Retinal pigment epithelial cell (primary cell): ENCODE results near the gene ARID5B.

Source experiments
- DNase-seq: peaks from one replicate; pipeline ENCODE4 v3.0.0-alpha.2; 2010; ENCODE audit warnings: low read depth
- H3K4me3 ChIP-seq: 2 replicates; pipeline ENCODE4 v1.5.1; 2011; ENCODE audit warnings: mild to moderate bottlenecking, low read length, control low read depth, moderate library complexity
- TF ChIP-seq, protein P1 (sequence below): conservative IDR thresholded peaks from 2 replicates; pipeline ENCODE4 v1.5.1; 2011; ENCODE audit warnings: low read depth, low read length, control low read depth, inconsistent platforms

Gene ARID5B

DNA sequence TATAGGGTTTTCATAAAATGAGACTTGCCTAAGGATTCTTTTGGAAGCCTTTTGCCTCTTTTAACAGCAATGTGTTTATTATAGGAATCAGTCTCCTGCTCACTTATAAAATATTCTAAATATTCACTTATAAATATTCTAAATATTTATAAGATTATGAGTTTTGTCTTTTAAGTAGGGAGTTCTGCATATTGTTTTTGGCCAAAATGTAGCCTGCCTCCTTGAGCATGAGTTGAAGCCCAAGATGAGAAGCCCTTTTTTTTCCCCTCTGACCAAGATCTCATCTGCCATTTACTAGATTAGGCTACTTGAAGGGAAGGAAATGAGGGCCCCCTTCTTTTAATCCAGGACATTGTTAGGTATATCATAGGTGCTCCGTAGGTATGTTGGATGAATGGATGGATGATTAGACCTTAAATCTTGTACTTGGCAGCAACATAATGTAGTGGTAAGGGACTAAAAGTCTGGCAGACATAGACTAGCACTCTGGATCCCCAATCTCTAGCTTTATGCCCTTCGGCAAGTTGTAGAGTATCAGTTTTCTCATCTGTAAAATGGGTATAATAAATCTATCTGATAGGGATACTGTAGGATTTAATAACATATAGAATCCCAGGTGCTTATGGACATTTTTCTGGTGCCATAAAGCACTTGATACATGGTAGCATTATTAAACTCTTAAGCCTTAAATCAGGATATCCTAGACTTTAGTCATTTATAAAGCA is 59.1 kb downstream of the ARID5B start:
- DNase-seq, result no peak
- no peak overlapping the region for H3K4me3 ChIP-seq

DNA sequence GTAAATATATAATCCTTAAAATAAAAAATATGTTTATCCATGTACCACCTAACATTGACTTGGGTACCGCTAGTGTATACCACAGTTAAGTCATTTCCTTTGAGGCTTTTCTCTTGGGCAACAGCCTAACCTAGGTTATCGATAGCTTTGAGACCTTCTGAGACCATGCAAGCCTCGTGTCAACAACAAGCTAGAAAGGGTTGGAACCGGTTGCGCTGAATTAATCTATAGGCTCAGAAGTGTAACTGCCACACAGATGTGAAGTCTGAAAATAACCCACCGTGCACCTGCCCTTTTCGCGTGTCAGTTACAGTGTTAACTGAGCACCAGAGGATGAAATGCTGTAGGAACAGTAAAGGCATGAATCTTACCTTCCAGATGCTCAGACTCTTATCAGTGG is 59.8 kb downstream of the ARID5B start:
- TF ChIP-seq, protein P1, sequence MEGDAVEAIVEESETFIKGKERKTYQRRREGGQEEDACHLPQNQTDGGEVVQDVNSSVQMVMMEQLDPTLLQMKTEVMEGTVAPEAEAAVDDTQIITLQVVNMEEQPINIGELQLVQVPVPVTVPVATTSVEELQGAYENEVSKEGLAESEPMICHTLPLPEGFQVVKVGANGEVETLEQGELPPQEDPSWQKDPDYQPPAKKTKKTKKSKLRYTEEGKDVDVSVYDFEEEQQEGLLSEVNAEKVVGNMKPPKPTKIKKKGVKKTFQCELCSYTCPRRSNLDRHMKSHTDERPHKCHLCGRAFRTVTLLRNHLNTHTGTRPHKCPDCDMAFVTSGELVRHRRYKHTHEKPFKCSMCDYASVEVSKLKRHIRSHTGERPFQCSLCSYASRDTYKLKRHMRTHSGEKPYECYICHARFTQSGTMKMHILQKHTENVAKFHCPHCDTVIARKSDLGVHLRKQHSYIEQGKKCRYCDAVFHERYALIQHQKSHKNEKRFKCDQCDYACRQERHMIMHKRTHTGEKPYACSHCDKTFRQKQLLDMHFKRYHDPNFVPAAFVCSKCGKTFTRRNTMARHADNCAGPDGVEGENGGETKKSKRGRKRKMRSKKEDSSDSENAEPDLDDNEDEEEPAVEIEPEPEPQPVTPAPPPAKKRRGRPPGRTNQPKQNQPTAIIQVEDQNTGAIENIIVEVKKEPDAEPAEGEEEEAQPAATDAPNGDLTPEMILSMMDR, result no peak
- H3K4me3 ChIP-seq, result no peak overlapping the region
- no peak for DNase-seq

More for the DNA sequence above, 59.1 kb downstream of the ARID5B start:
- TF ChIP-seq, protein P1, result no peak

DNA sequence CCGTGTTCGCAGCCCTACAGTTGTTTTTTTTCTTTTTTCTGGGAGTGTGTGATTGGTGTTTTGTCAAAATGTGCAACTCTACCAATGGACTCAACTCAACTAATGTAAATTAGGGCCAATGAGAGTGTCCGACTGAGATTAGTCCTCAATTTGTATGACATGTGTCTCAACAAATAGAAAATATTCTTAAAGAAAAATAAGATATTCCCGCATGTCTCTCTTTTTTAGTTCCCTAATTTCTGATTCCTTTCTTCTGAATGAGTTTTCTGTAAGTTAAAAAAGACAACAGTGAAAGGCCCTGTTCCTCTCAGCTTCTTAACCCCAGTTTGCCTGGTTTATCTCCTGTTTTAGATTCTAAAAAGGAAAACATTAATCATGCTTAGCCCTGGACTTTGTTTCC is 61.5 kb downstream of the ARID5B start:
- H3K4me3 ChIP-seq, result no peak overlapping the region
- TF ChIP-seq, protein P1, result no peak
- no peak for DNase-seq

DNA sequence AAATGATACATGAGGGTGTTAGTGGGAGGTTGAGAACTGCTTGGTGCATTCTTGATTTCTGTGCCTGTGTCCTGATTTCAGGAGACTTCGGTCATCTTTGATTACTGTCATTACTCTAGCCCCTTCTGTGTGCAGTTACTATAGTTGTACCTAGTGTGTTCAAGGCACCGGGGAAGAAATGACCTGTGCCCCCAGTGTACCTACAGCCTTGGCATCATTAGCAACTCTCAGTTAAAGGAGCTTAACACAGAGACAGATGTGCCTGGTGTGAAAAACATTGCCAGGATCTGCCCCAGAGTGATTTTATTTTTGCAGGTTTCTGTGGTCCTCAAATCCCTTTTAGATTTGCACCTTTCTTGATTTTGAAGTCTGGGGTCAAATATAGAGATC is 62.2 kb downstream of the ARID5B start:
- TF ChIP-seq, protein P1, result no peak
- no peak for DNase-seq
- no peak overlapping the region for H3K4me3 ChIP-seq

DNA sequence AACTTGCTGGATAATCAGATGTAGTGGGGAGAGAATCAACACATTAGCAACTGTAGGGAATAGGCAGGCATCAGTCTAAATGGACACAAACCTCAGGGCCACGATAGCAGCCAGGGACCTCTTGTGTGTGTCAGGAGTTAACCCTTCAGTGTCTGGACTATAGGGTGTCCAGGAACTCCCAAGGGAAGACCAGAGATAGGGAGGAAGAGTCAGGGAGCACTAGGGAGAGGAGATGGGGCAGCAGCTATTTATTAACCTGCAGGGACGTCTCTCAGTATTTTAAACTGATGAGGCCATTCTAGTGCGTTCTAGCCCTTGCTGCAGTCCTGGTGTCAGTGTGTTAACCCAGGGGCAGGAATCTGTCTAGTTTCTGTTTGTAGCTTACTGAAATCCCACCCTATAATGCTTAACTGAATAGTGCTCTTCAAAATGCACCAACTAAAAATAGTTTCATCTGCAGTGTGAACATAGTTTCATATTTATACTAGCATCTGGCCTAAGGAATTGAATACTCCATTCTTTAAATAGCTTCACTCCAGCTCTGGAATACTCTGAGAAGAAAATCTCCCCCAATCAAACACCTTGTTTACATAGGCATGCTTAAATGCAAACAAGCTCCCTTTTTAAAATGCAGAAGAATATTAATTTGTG is 62.7 kb downstream of the ARID5B start:
- DNase-seq, result no peak
- no peak overlapping the region for H3K4me3 ChIP-seq
- TF ChIP-seq, protein P1, result no peak

DNA sequence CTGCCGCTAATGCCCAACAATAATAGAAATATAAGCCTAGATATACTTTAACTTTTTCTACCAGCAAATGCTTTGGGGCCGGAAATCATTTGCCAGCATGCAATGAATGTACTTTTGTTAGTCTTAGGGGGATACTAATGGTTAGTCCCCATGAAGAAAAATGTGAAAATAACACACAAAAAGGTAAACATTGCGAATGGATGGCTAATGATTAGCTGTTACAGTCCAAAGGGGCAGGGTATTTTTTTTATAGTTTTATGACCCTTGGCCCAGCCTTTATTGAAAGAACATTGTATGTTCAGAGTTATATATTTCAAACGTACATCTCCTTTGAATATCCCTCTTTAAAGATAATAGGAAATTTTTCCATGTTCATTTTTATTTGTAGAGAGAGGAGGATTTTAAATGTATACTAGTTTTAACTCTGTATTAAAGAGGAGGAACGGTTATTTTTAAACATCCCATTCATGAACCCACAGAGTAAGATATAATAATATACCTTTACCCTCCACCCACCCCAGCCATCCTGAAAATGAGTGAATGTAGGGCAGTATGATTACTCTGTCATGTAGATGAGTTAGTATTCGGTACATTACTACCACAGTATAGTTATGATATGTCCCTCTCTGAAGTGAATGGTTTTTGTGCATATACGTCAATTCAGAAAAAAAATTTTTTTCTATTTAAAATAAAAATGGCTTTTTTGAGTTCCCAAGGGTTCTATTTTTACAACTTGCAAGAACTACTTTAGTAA is 63.6 kb downstream of the ARID5B start:
- no peak for DNase-seq
- TF ChIP-seq, protein P1, result no peak
- H3K4me3 ChIP-seq, result no peak overlapping the region
